Endodermal cell (in vitro differentiated cells): Measurements from ENCODE around the gene CXXC5. TPM values are rescaled to one million over a fixed set of nuclear protein-coding genes. Genes with fewer than 3 reads are reported as not detected.
A peak's percentile ranks its signal among the peaks of the same experiment; 100 is the strongest.

Source experiments
- DNase-seq: peaks from one replicate; pipeline ENCODE4 v3.0.0-alpha.2; 2017
- H3K27ac ChIP-seq: 2 replicates; pipeline ENCODE4 v1.5.1; 2013; ENCODE audit warnings: mild to moderate bottlenecking, low read depth, low read length, moderate library complexity
- H3K27me3 ChIP-seq: 2 replicates; pipeline ENCODE4 v1.6.1; 2013; ENCODE audit warnings: mild to moderate bottlenecking, low read length, moderate library complexity; ENCODE audit not compliant: insufficient read depth, control insufficient read depth, poor library complexity, severe bottlenecking
- H3K36me3 ChIP-seq: 2 replicates; pipeline ENCODE4 v1.7.0; 2013; ENCODE audit warnings: mild to moderate bottlenecking, low read length, moderate library complexity; ENCODE audit not compliant: control insufficient read depth, insufficient read depth
- H3K4me1 ChIP-seq: one replicate; pipeline ENCODE4 v1.7.0; 2013; ENCODE audit warnings: low read length; ENCODE audit not compliant: control insufficient read depth, insufficient read depth
- H3K4me3 ChIP-seq: 2 replicates; pipeline ENCODE4 v1.5.1; 2013; ENCODE audit warnings: mild to moderate bottlenecking, low read length, moderate library complexity
- H3K9ac ChIP-seq: 2 replicates; pipeline ENCODE4 v1.6.1; 2013; ENCODE audit warnings: mild to moderate bottlenecking, low read length, moderate library complexity; ENCODE audit not compliant: poor library complexity, severe bottlenecking; ENCODE audit errors: extremely low read depth
- H3K9me3 ChIP-seq: 2 replicates; pipeline ENCODE4 v1.6.1; 2013; ENCODE audit warnings: mild to moderate bottlenecking, low read length, moderate library complexity; ENCODE audit not compliant: control insufficient read depth
- H3K27ac Mint-ChIP-seq: 2 replicates; pipeline ENCODE4 v1.8.0; 2020; ENCODE audit warnings: mixed read lengths
- H3K27me3 Mint-ChIP-seq: 2 replicates; pipeline ENCODE4 v1.8.0; 2021; ENCODE audit warnings: mild to moderate bottlenecking, mixed read lengths; ENCODE audit not compliant: insufficient read depth
- H3K36me3 Mint-ChIP-seq: 2 replicates; pipeline ENCODE4 v1.8.0; 2020; ENCODE audit warnings: low read depth, mixed read lengths
- H3K4me1 Mint-ChIP-seq: 2 replicates; pipeline ENCODE4 v1.8.0; 2020; ENCODE audit warnings: mixed read lengths
- H3K4me3 Mint-ChIP-seq: 2 replicates; pipeline ENCODE4 v1.8.0; 2020; ENCODE audit warnings: mild to moderate bottlenecking, moderate library complexity, mixed read lengths
- H3K9me3 Mint-ChIP-seq: 2 replicates; pipeline ENCODE4 v1.8.0; 2020; ENCODE audit warnings: mild to moderate bottlenecking, mixed read lengths
- CTCF ChIP-seq: fragments of 200-600 bp; sonication (generic); conservative IDR thresholded peaks from 2 replicates; pipeline ENCODE4 v1.5.0; 2021; ENCODE audit warnings: antibody characterized with exemption, mild to moderate bottlenecking
- WGBS, 2 experiments: methylation state at CpG; one replicate each; pipeline versions ENCODE4 v1.1.5 to v1.1.7; 2013; ENCODE audit warnings: missing lambda C conversion rate in 2 of 2, mixed read lengths in 1 of 2; ENCODE audit not compliant: insufficient coverage in 1 of 2, insufficient read length in 1 of 2; 5-methylcytosine and 5-hydroxymethylcytosine counted together
- total RNA-seq, 2 donors: library from RNA; stranded (reverse); fragmentation: NEBNext Ultra II Directional in 1 of 2; extraction: Animal tissue kit (Norgen Biotek cat#: 25700) in 1 of 2; gene quantifications; 2 replicates in 1 of 2; 3 replicates in 1 of 2; pipeline ENCODE4 v1.2.1, GENCODE V29; 2021

The CXXC5 gene
- total RNA-seq, 2 donors from 2014 or later: 50.5 to 67.9 TPM

- H3K4me1 ChIP-seq: peaks cover 21% of the 10 kb centered on the region
- no peak overlapping the region for H3K4me3 Mint-ChIP-seq
- H3K9ac ChIP-seq: no peak overlapping the region
These were observed 8.3 kb upstream of the CXXC5 start for GRCh38 chr5:139639619-139640380.

GRCh38 chr5:139640421-139641115 lies 7.6 kb upstream of the CXXC5 start:
- Histone ChIP-seq H3K27me3 (no peaks in the 10 kb centered on the region), H3K36me3 (no peaks in the 10 kb centered on the region), H3K9me3 (no peaks in the 10 kb centered on the region), H3K4me3 (no peak overlapping the region), H3K27ac (no peak overlapping the region), H3K9ac (no peak overlapping the region), H3K4me1 (peaks cover 21% of the 10 kb centered on the region)
- no peak for TF ChIP-seq CTCF
- WGBS, 2 experiments: 88% methylated on average over 9 to 13 of the region's 13 CpGs
- peaks cover 55% of the 10 kb centered on the region for H3K4me1 Mint-ChIP-seq
- H3K9me3 Mint-ChIP-seq: no peaks in the 10 kb centered on the region
- no peak overlapping the region for H3K27ac Mint-ChIP-seq
- DNase-seq: no peak
- H3K27me3 Mint-ChIP-seq: peaks cover 14% of the 10 kb centered on the region
- no peaks in the 10 kb centered on the region for H3K36me3 Mint-ChIP-seq
- no peak overlapping the region for H3K4me3 Mint-ChIP-seq

More at GRCh38 chr5:139639619-139640380, 8.3 kb upstream of the CXXC5 start:
- Mint-ChIP-seq H3K4me1 (peaks cover 56% of the 10 kb centered on the region), H3K36me3 (no peaks in the 10 kb centered on the region), H3K27ac (peak overlapping the region; percentile 30), H3K27me3 (peaks cover 6% of the 10 kb centered on the region), H3K9me3 (no peaks in the 10 kb centered on the region)
- whole genome bisulfite sequencing, 2 experiments: 84 to 91% methylated on average over 5 to 11 of the region's 11 CpGs
- H3K4me3 ChIP-seq: no peak overlapping the region
- no peak overlapping the region for H3K27ac ChIP-seq
- H3K27me3 ChIP-seq: no peaks in the 10 kb centered on the region
- no peaks in the 10 kb centered on the region for H3K9me3 ChIP-seq
- TF ChIP-seq CTCF: no peak
- peak; percentile 52 for DNase-seq
- no peaks in the 10 kb centered on the region for H3K36me3 ChIP-seq

- no peak overlapping the region for H3K4me3 ChIP-seq
- H3K27me3 Mint-ChIP-seq: peaks cover 22% of the 10 kb centered on the region
- no peak overlapping the region for H3K27ac ChIP-seq
- no peaks in the 10 kb centered on the region for H3K36me3 Mint-ChIP-seq
- 89 to 90% methylated on average over 4 to 6 of the region's 6 CpGs for WGBS, 2 experiments
- no peaks in the 10 kb centered on the region for H3K9me3 ChIP-seq
- peaks cover 49% of the 10 kb centered on the region for H3K4me1 Mint-ChIP-seq
- no peak overlapping the region for H3K9ac ChIP-seq
- H3K27ac Mint-ChIP-seq: no peak overlapping the region
- H3K27me3 ChIP-seq: peaks cover 4% of the 10 kb centered on the region
- no peak for TF ChIP-seq CTCF
- no peaks in the 10 kb centered on the region for H3K36me3 ChIP-seq
- peak; percentile 55 for DNase-seq
- H3K4me1 ChIP-seq: peaks cover 18% of the 10 kb centered on the region
- H3K9me3 Mint-ChIP-seq: no peaks in the 10 kb centered on the region
- no peak overlapping the region for H3K4me3 Mint-ChIP-seq
These were observed 6.8 kb upstream of the CXXC5 start for GRCh38 chr5:139641116-139642080.
